Activated B cell treated with CpG ODN at 0.5 μM for 24 hours (primary cell): Measurements from ENCODE around the gene IGSF5. TPM values are rescaled to one million over a fixed set of nuclear protein-coding genes. Genes with fewer than 3 reads are reported as not detected.
"Not testable (repeated sequence)": the region's sequence is repeated elsewhere in the genome, so short reads cannot be mapped to it uniquely, and the experiment has no call there.

Experiments
- ATAC-seq: fragments of 200-7000 bp; cut with Tn5 transposase; one replicate; pipeline ENCODE4 v1.10.0; 2021; ENCODE audit warnings: low read depth, mild to moderate bottlenecking, moderate library complexity
- CTCF ChIA-PET: fragments of 350-600 bp; sonication (Branson Sonifier 250); formaldehyde crosslinking; loops from one replicate; lab custom pipeline; 2021; ENCODE audit warnings: antibody characterized with exemption; lab: Charles Lee
- POLR2A ChIA-PET: fragments of 350-600 bp; sonication (Branson Sonifier 250); formaldehyde crosslinking; loops from one replicate; lab custom pipeline; 2021; ENCODE audit warnings: antibody characterized with exemption; lab: Charles Lee
- DNase-seq: peaks from one replicate; pipeline ENCODE4 v3.0.0; 2022
- H3K27ac Mint-ChIP-seq: one replicate; pipeline ENCODE4 v1.8.0; 2020; ENCODE audit warnings: mixed read lengths
- H3K27me3 Mint-ChIP-seq: one replicate; pipeline ENCODE4 v1.8.0; 2021; ENCODE audit warnings: mixed read lengths
- H3K36me3 Mint-ChIP-seq: one replicate; pipeline ENCODE4 v1.8.0; 2021; ENCODE audit warnings: low read depth, mixed read lengths
- H3K4me1 Mint-ChIP-seq: one replicate; pipeline ENCODE4 v1.8.0; 2021; ENCODE audit warnings: mixed read lengths
- H3K4me3 Mint-ChIP-seq: one replicate; pipeline ENCODE4 v1.8.0; 2020; ENCODE audit warnings: mild to moderate bottlenecking, mixed read lengths
- H3K9me3 Mint-ChIP-seq: one replicate; pipeline ENCODE4 v1.8.0; 2020; ENCODE audit warnings: mixed read lengths
- CTCF ChIP-seq: fragments of 200-600 bp; IDR thresholded peaks from one replicate; pipeline ENCODE4 v1.8.0; 2022; ENCODE audit warnings: antibody characterized with exemption, mild to moderate bottlenecking
- intact Hi-C: fragments of 100-400 bp; cut with micrococcal nuclease; formaldehyde crosslinking; loops from one replicate; pipeline ENCODE4 v1.15.1; 2024
- total RNA-seq: library from RNA; stranded (reverse); gene quantifications from 2 replicates; pipeline ENCODE4 v1.2.3, GENCODE V29; 2022

Gene IGSF5
- total RNA-seq, 1 donor from 2014 or later: not detected

GRCh38 chr21:39736716-39737115, 8.3 kb upstream of the IGSF5 start:
- intact Hi-C loops: no loop called here
- no peaks in the 10 kb centered on the region for H3K27me3 Mint-ChIP-seq
- H3K4me3 Mint-ChIP-seq: no peak overlapping the region
- ChIA-PET CTCF (no interaction called here), POLR2A (no interaction called here)
- H3K4me1 Mint-ChIP-seq: no peaks in the 10 kb centered on the region
- DNase-seq (no peak), ATAC-seq (no peak)
- no peak for TF ChIP-seq CTCF
- H3K27ac Mint-ChIP-seq: no peak overlapping the region
- H3K9me3 Mint-ChIP-seq: no peaks in the 10 kb centered on the region
- no peaks in the 10 kb centered on the region for H3K36me3 Mint-ChIP-seq

GRCh38 chr21:39737376-39738000, 7.5 kb upstream of the IGSF5 start:
- no peaks in the 10 kb centered on the region for H3K36me3 Mint-ChIP-seq
- TF ChIP-seq CTCF: no peak
- no peak for DNase-seq
- intact Hi-C loops: no loop called here
- no peak overlapping the region for H3K4me3 Mint-ChIP-seq
- no peak for ATAC-seq
- ChIA-PET POLR2A (no interaction called here), CTCF (no interaction called here)
- no peaks in the 10 kb centered on the region for H3K4me1 Mint-ChIP-seq
- no peak overlapping the region for H3K27ac Mint-ChIP-seq
- no peaks in the 10 kb centered on the region for H3K27me3 Mint-ChIP-seq
- no peaks in the 10 kb centered on the region for H3K9me3 Mint-ChIP-seq

- ChIA-PET POLR2A (no interaction called here), CTCF (no interaction called here)
- H3K9me3 Mint-ChIP-seq: no peaks in the 10 kb centered on the region
- H3K27ac Mint-ChIP-seq: no peak overlapping the region
- DNase-seq: no peak
- no peak for TF ChIP-seq CTCF
- intact Hi-C loops: no loop called here
- no peaks in the 10 kb centered on the region for H3K36me3 Mint-ChIP-seq
- no peak for ATAC-seq
- H3K4me1 Mint-ChIP-seq: no peaks in the 10 kb centered on the region
- no peak overlapping the region for H3K4me3 Mint-ChIP-seq
- no peaks in the 10 kb centered on the region for H3K27me3 Mint-ChIP-seq
Measured at GRCh38 chr21:39738566-39738965, 6.4 kb upstream of the IGSF5 start.

GRCh38 chr21:39739531-39739930, 5.5 kb upstream of the IGSF5 start:
- H3K27me3 Mint-ChIP-seq, H3K9me3 Mint-ChIP-seq, H3K4me3 Mint-ChIP-seq, H3K36me3 Mint-ChIP-seq, POLR2A ChIA-PET, CTCF ChIA-PET, DNase-seq, intact Hi-C loops, ATAC-seq, H3K4me1 Mint-ChIP-seq, H3K27ac Mint-ChIP-seq: not testable (repeated sequence)

- H3K9me3 Mint-ChIP-seq, ATAC-seq, H3K36me3 Mint-ChIP-seq, POLR2A ChIA-PET, H3K4me1 Mint-ChIP-seq, CTCF ChIA-PET, H3K4me3 Mint-ChIP-seq, H3K27me3 Mint-ChIP-seq, intact Hi-C loops, H3K27ac Mint-ChIP-seq, DNase-seq: not testable (repeated sequence)
Measured at GRCh38 chr21:39742561-39742960, 2.4 kb upstream of the IGSF5 start.

GRCh38 chr21:39745332-39745731, 349 bp downstream of the IGSF5 start:
- H3K27ac Mint-ChIP-seq, H3K27me3 Mint-ChIP-seq, CTCF ChIA-PET, intact Hi-C loops, DNase-seq, H3K4me1 Mint-ChIP-seq, POLR2A ChIA-PET, ATAC-seq, H3K36me3 Mint-ChIP-seq, H3K9me3 Mint-ChIP-seq, H3K4me3 Mint-ChIP-seq: not testable (repeated sequence)

- TF ChIP-seq CTCF: no peak
- Mint-ChIP-seq H3K27ac (no peak overlapping the region), H3K4me1 (no peaks in the 10 kb centered on the region), H3K27me3 (no peaks in the 10 kb centered on the region), H3K9me3 (peaks cover 8% of the 10 kb centered on the region), H3K36me3 (no peaks in the 10 kb centered on the region), H3K4me3 (no peak overlapping the region)
- ChIA-PET CTCF (interaction anchor here (0.5 kb wide), 1 partner anchor 1604 kb away, joined by 3 read pairs; no protein-coding TSS in a partner anchor), POLR2A (no interaction called here)
- intact Hi-C loops: no loop called here
- DNase-seq (no peak), ATAC-seq (no peak)
Measured at GRCh38 chr21:39750670-39751069, 5.7 kb downstream of the IGSF5 start.
